ENCODE data around the gene NCF1.
"Not testable (repeated sequence)": the region's sequence is repeated elsewhere in the genome, so short reads cannot be mapped to it uniquely, and the experiment has no call there.

NCF1 gene

DNA sequence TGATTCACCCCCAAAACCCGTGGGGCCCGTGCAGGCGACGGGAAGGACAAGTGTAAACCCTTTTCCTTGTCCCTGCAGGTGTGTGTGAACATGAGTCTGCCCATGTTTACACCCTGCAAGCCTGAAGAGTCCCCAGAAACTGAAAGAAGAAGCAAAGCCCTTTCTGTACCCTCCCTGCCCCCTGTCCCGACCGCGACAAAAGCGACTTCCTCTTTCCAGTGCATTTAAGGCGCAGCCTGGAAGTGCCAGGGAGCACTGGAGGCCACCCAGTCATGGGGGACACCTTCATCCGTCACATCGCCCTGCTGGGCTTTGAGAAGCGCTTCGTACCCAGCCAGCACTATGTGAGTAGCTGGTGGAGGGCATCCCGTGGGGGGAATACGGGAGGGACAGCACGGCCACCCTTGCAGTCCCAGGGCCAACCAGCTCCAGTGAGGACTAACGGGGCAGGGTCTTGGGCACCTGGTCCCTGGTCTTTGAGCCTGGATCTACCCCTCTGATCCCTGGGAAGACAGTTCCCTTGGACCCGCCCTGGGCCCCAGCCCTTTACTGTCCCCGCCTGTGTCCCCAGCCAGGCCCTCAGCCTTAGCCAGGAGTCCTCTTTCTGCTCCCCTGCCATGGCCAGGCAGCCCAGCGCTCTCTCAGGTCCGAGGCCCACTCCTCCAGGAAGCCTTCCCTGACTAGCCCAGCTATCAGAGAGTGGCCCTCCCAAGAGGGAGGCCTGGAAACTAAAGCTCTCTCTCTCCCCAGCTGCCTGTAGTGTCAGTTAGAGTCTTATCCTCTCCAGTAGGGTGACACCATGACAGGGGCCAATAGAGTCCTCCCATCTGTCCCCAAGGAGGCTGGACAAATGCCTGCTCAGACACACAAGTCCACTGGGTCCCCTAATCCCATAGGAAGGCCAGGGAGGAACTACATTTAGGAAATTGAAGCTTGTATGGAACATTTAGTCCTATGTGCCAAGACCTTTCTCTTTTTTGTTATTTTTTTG is at the start of gene NCF1:
Gene NCF1, plus strand, starts transcription at position 252 of the 991 bp plus-strand sequence. Its CDS starts 21 bp downstream, at position 273.
- DNase-seq: not testable (repeated sequence)

DNA sequence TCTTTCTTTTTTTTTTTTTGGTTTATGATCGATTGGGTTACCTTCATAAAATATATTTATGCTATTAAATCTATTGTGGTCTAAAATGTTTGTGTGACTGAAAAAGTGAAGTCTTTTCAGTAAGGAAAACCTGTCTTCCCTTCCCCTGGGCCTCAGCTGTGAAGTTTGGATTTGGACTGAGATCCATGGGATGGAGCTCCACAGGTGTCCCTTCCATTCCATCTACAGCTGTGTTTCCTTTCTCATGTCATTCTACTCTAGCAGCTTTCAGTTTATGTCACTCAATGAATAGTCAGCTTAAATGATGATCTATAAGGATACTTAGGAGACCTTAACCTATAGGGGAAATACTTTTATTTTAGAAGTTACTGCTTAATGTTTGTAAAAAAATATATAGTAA is 48.0 kb upstream of the NCF1 start:
- no peak for DNase-seq

DNA sequence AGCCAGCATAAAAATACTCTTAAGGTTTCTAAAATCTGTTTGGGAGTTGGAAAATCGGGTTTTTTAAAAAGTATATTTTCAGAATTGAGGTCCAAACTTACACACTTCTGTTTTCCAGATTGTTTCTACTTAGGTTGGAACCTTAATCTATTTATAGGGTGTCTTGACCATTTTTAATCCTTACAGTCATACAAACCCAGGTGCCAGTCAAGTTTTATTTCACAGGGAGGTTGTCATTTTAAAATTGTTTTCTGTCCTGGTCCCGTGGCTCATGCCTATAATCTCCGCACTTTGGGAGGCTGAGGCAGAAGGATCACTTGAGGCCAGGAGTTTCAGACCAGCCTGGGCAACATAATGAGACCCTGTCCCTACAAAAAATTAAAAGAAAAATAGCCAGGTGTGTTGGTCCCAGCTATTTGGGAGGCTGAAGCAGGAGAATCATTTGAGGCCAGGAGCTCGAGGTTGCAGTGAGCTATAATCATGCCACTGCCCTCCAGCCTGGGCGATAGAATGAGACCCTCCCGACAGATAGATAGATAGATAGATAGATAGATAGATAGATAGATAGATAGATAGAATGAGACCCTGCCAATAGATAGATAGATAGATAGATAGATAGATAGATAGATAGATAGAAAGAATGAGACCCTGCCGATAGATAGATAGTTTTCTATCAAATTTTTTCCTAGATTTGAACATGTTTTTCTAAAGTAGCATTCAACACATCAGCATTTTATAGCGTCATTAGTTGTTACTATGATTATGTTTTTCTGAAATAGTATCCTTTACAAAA is 47.3 kb upstream of the NCF1 start:
- DNase-seq: no peak

DNA sequence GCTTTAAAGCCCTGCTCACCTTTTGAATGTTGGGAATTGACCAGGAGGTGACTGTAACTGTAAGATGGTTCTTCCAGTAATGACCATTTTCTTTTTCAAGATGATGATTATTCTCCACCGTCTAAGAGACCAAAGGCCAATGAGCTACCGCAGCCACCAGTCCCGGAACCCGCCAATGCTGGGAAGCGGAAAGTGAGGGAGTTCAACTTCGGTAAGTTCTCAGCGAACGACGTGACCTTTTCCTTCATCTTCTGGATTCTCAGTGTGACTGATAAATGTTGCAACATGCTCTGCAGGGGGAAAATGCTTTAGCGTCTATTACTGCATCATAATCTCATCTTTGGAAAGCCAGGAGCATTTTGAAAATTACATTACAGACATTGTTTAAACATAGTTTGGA is 45.1 kb upstream of the NCF1 start:
- not testable (repeated sequence) for DNase-seq

DNA sequence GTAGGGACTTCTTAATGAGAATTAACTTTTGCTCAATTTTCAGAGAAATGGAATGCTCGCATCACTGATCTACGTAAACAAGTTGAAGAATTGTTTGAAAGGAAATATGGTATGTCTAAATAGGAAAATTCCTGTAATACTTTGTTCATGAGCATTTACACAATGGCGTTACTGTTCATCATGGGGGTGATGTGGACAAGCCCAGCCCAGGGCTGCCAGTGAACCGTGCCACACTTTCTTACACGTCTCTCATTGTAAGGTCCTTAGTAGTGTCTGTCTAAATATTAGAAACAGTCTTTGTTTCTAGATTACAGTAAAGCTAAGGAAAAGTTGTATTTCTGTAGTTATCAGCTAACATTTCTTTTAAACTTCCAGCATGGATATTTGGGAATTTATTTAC is 43.6 kb upstream of the NCF1 start:
- DNase-seq: not testable (repeated sequence)

DNA sequence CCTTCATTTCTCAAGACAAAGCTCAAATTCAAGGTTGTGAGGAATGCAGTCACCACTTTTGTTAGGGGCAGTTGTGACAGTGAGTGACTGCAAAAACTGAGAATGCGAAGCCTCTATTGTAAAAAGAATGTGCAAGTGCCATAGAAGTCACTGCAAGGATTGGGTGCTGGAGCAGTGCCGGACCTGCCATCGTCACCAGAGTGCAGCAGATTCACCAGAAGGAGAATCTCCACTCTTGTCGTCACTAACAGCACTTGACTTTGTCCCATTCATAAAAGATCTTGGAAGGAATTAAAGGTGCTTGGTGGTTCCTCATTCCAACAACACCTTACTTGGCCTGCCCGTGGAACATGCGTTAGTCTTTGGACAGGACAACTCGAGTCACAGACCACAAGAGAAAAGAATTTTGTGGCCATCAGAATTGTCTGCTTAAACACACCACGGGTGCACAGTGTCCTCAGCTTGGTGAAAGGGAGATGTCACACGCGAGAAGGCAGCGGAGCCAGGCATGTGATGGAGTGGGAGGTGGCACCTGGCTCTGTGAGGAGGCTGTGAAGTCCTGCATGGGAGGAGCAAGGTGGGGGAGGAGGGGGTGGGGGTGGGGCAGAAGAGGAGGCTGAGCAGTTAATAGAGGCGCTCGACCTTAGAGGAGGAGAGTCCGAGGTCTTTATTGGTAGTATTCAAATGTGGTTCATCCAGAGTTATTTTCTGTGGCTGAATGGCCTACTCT is 33.7 kb upstream of the NCF1 start:
- DNase-seq: not testable (repeated sequence)

DNA sequence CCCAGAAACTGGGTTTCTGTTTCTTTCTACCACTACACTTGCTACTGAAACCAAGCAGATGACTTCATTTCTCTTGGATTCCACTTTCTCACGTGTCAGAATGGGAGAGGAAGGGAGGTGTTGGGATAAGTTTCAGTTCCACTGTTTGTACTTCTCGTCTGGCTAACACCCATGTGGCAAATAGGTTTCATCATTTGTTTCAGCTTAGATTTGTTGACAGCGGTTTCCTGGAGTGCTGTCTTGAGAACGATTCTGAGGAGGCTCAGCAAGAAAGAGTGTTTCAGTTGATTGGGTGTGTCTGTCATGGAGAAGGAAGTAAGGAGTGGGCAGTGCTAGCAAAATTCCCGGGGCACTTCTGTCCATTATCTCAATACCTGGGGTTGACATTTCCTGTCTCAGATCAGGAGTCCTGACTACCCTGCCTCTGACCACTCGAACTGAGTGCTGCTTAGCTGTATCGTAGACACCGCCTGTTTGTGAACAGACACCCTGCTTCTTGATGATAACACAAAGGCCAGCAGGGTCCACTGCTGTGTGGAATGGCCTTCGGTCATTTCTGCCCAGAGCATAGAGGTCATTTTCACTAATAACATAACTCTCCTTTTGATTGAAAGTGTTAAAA is 29.8 kb upstream of the NCF1 start:
- DNase-seq: not testable (repeated sequence)

DNA sequence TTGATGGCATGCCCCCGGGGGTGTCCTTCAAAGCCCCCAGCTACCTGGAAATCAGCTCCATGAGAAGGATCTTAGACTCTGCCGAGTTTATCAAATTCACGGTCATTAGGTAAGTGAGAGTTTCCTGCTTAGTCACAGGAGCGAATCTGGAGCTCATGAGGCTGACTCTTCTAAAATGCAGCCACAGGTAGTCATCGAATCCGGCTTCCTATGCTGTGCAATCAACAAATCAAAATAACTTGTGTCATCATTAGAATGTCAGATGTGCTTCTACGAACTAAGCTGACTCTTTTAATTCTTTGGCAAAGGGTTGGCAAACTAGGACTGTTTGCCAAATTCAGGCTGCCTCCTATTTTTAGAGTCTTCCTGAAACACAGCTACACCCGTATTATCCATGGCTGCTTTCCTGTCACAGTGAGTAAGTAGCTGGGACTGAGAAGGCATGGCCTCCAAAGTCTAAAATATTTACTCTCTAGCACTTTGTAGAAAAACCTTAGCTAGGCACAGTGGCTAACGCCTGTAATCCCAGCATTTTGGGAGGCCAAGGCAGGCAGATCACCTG is 19.8 kb upstream of the NCF1 start:
- not testable (repeated sequence) for DNase-seq

DNA sequence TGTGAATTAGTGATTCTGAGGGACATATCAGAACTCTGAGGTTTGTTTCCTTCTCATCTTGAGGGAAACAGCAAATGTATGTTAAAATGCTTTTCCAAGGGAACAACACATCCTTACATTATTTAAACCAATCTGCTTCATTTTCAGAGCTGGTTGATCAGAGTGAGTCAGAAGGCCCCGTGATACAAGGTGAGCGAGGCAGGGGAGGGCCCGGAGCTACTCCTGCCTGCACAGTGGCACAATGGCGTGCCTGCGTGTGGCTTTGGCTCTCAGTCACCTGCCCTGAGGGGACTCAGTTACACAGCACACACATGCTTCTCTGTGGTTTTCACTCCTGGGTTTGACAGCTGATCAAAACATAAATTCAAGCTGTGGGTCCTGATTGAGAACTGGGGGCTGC is 17.1 kb upstream of the NCF1 start:
- DNase-seq: not testable (repeated sequence)

DNA sequence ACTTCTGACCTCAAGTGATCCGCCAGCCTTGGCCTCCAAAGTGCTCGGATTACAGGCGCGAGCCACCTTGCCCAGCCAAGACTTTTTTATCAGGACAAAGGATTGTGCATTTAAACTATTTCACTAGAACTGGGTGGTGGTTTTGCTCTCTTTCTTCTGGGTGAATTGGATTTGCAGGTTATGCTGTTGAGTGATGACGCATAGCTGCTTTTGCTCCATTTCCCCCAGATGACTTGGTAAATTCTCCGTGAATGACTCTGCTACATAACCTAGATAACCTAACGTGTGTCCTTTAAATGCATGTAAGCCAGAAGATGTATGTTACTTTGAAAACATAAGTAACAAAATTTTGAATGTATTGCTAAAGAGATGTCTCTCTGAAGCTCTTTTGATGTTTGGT is 15.5 kb upstream of the NCF1 start:
- DNase-seq: not testable (repeated sequence)

DNA sequence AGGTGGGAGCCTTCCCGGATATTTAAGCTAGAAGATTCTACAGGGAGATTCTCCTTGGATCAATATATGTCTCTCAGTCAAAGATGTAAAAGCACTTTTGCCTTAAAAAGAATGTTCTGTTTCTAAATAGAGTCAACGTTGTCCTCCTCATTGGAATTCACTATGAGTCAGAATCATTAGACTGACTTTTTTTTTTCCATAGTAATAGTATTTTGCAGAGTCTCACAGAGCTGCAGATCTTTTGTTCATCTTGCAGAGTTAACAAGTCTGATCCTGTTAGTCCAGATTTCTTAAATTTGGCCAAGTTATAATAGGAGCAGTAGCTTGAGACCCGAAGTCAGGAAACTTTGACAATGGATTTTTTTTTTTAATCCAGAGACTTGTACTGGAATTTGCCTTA is 14.8 kb upstream of the NCF1 start:
- not testable (repeated sequence) for DNase-seq

DNA sequence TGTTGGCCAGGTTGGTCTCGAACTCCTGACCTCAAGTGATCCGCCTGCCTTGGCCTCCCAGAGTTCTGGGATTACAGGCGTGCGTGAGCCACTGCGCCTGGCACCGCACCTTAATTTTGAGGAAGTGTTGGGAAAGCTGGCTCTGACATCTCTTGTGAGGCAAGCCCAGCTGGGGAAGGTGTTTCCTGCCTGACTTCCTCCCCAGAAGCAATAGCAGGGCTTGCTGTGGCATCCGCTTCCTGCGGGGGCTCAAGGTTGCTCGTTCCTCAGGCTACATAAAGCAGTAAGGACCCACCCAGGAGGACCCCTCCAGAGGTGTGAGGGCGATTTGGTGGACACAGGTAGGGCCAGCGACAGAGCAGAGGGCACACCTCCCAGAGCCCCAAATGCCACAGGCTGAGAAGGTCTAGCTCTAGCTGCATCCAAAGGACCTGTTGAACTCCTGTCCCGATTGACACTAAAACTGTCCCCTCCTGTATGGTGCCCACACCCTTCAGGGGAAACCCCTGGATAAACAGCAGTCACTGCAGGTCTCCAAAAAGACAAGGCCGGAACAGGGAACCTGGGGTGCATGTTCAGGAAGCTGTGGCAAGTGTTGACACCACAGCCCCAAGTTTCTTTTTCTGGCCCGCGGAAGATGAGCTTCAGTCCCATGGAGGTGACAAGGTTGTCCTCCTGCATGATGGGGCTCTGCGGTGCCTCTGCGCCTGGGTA is 8.4 kb upstream of the NCF1 start:
- not testable (repeated sequence) for DNase-seq

DNA sequence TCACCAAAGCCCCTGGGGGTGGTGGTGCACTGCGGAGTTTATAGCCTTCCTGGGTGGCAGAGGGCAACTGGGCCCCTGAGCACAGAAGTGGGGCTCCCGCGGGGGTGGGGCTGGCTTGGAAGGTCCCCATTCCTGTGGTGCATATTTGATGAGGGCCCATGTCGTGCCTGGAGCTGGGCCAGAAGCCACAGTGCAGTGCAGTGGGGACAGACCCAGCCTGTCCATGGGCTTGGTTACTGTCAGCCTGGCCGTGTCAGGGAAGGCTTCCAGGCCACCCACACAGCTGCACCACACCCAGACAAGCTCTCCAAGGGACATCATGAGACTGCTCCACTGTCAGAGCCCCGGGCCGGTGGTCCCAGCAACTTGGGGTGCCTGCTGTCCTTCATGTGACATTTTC is 7.3 kb upstream of the NCF1 start:
- not testable (repeated sequence) for DNase-seq

DNA sequence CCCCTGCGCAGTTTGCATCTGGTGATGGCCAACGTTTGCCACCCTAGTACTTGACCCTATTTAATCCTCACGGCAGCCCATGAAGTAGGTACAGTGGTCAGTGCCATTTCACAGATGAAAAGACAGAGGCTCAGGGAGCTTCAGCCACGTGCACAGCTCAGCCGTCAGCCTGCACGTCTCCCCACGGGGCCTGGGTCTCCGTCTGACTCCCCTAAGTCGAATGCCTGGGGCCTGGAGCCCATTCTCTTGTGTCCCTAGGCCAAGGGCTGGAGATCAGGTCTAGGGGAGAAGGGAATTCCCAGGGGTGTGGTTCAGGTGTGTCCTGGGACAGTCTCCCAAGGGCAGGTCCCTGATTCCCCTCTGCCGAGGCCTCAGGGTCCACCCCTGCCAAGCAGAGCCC is 6.8 kb upstream of the NCF1 start:
- not testable (repeated sequence) for DNase-seq

DNA sequence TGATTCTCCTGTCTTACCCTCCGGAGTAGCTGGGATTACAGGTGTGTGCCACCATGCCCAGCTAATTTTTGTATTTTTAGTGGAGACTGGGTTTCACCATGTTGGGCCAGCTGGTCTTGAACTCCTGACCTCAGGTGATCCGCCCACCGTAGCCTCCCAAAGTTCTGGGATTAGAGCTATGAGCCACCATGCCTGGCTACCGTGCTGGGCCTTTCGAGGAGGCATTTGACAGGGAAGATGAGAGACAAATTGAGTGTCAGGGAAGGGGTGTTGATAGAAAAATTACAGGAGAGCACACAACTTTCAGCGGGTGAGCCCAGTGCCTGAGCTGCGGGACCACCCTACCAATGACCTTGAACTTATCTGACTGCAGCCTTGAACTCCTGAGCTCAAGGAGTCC is 3.7 kb upstream of the NCF1 start:
- DNase-seq: not testable (repeated sequence)

DNA sequence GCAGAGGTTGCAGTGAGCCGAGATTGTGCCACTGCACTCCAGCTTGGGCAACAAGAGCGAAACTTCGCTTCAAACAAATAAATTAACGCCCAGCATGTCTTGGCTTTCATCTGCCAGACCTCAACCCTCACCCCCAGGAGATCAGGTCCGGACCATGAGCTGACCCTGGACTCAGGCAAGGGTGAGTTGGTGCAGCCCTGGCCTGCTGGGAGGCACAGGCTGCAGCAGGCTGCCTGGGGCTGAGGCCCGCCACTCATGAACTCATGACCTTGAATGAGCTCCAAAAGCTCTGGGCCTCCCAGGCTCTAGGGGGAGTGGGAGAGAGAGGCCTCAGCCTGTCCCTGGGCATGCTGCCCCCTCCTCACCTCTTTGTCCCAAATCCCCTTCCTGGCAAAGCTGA is 1.7 kb upstream of the NCF1 start:
- not testable (repeated sequence) for DNase-seq

DNA sequence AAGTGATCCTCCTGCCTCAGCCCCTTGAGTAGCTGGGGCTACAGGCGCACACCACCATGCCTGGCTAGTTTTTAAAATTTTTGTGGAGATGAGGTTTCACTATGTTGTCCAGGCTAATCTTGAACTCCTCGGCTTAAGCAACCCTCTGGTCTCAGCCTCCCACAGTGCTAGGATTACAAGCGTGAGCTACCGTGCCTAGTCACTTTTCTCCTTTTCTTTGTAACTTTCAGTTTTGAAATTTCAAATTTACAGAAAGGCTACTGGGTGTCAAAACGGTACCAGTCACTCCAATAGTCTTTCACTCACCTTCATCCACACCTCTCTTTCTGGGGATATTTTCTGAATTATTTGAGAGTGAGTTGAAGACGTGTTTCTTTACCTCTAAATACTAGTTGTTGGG is 1.3 kb downstream of the NCF1 start:
- not testable (repeated sequence) for DNase-seq

DNA sequence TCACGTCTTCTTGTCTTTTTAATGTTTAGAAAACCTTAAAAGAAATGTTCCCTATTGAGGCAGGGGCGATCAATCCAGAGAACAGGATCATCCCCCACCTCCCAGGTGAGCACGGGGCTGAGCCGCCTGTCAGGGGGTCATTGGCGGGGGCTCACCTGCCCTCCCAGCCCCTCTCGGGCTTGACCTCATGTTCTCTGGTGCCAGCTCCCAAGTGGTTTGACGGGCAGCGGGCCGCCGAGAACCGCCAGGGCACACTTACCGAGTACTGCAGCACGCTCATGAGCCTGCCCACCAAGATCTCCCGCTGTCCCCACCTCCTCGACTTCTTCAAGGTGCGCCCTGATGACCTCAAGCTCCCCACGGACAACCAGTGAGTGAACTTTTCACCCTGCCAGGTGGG is 5.2 kb downstream of the NCF1 start:
- not testable (repeated sequence) for DNase-seq

DNA sequence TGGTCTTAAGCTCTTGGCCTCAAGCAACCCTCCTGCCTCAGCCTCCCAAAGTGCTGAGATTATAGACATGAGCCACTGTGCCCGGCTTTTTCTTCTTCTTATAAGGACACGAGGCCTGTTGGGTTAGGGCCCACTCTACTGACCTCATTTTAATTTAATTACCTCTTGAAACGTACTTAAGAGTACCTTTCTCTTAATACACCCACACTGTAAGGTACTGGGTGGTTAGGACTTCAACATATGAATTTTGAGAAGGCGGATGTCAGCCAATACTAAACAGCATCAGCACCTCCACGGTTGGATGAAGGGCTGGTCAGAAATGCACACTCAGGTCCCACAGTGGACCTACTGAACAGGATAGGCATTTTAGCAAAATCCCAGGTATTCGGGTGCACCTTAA is 7.9 kb downstream of the NCF1 start:
- not testable (repeated sequence) for DNase-seq

DNA sequence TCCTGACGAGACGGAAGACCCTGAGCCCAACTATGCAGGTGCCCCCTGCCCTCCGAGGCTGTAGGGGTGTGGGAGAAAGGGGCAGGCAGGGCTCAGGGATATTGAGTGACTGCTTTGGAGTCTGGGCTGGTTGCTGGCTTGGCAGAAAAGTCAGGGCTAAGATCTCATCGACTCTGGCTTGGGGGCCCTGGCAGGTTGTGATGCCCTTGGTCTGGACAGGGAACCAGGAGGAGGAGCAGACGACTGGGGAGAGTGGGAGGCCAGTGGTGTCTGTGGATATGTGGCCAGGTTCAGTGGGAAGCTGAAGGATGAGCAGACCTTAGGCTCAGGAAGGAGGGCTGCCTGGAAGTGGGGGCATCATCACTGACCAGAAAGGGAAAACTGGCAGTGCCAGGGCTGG is 9.8 kb downstream of the NCF1 start:
- DNase-seq: not testable (repeated sequence)

All from right forelimb (tissue), 1 donor.